Pons (tissue), 1 donor: ENCODE measurements around the gene SNAPC4.
A peak's percentile ranks its signal among the peaks of the same experiment; 100 is the strongest.

Experiments
- DNase-seq: peaks from one replicate; pipeline ENCODE4 v3.0.0-alpha.2; 2016; ENCODE audit warnings: low spot score

The SNAPC4 gene

GRCh38 chr9:136387217-136387616, 12.8 kb downstream of the SNAPC4 start:
- no peak for DNase-seq

GRCh38 chr9:136386018-136386417, 14.0 kb downstream of the SNAPC4 start:
- no peak for DNase-seq

- DNase-seq, result no peak
Observed at GRCh38 chr9:136385015-136385414, 15.0 kb downstream of the SNAPC4 start.

- no peak for DNase-seq
Observed at GRCh38 chr9:136383436-136383835, 16.5 kb downstream of the SNAPC4 start.

GRCh38 chr9:136381966-136382513, 17.9 kb downstream of the SNAPC4 start:
- no peak for DNase-seq

GRCh38 chr9:136381311-136381710, 18.7 kb downstream of the SNAPC4 start:
- DNase-seq, result no peak

GRCh38 chr9:136380381-136380780, 19.6 kb downstream of the SNAPC4 start:
- no peak for DNase-seq

- DNase-seq, result no peak
Observed at GRCh38 chr9:136379891-136380290, 20.1 kb downstream of the SNAPC4 start.

- no peak for DNase-seq
Observed at GRCh38 chr9:136379401-136379800, 20.6 kb downstream of the SNAPC4 start.

- no peak for DNase-seq
Observed at GRCh38 chr9:136379003-136379287, 21.0 kb downstream of the SNAPC4 start.

- DNase-seq, result no peak
Observed at GRCh38 chr9:136378170-136379002, 21.6 kb downstream of the SNAPC4 start.

- DNase-seq, result peak; percentile 32
Observed at GRCh38 chr9:136377341-136378169, 22.4 kb downstream of the SNAPC4 start.

GRCh38 chr9:136376457-136376856, 23.5 kb downstream of the SNAPC4 start:
- no peak for DNase-seq

GRCh38 chr9:136375096-136375495, 24.9 kb downstream of the SNAPC4 start:
- DNase-seq, result no peak

GRCh38 chr9:136374183-136374575, 25.8 kb downstream of the SNAPC4 start:
- no peak for DNase-seq

- peak; percentile 62 for DNase-seq
Observed at GRCh38 chr9:136373300-136374182, 26.4 kb downstream of the SNAPC4 start, which contains the start of gene CARD9. TSS of gene CARD9 (minus strand) at chr9:136373669. CDS start at chr9:136372078, 1,591 bp downstream.

GRCh38 chr9:136372561-136373299, 27.2 kb downstream of the SNAPC4 start:
- peak; percentile 44 for DNase-seq

GRCh38 chr9:136372006-136372405, 28.0 kb downstream of the SNAPC4 start:
- DNase-seq, result no peak

- no peak for DNase-seq
Observed at GRCh38 chr9:136371533-136371880, 28.5 kb downstream of the SNAPC4 start.

GRCh38 chr9:136370687-136371532, 29.1 kb downstream of the SNAPC4 start:
- no peak for DNase-seq
